ENCODE results near the gene CDK5. TPM values are rescaled to one million over a fixed set of nuclear protein-coding genes. Genes with fewer than 3 reads are reported as not detected.
A peak's percentile ranks its signal among the peaks of the same experiment; 100 is the strongest.

Gene CDK5
- total and polyA plus RNA-seq, 9 of the 15 experiments (the other 6 are each of a cell fraction or from before 2014, with no cell fraction given) = 3.2 to 38.0 (median 27.5) TPM

- TF ChIP-seq ZNF764 (CRISPR knock-in tag; IDR thresholded peaks at IDR 0.05; ENCODE audit: low read depth) (peak; percentile 14; the same call in 1 of the 2 replicates), ETV6 (IDR thresholded peaks at IDR 0.05; ENCODE audit: borderline replicate concordance in 1 of 2, low read depth in 2 of 2, low read length in 1 of 2) (0 out of 4 replicates have a peak, but pooled peaks of 1 of the 2 experiments have one; percentile 3), ETV6 (CRISPR knock-in tag; IDR thresholded peaks at IDR 0.05; ENCODE audit: borderline replicate concordance) (no peak), ZBTB8A (IDR thresholded peaks at IDR 0.05; ENCODE audit: partially characterized antibody) (no peak), RBM15 (IDR thresholded peaks at IDR 0.05; ENCODE audit: insufficient read depth, low read length) (no peak), MLX (CRISPR knock-in tag; conservative IDR thresholded peaks at IDR 0.05) (no peak), ZNF175 (CRISPR knock-in tag; IDR thresholded peaks at IDR 0.05; ENCODE audit: low read depth) (no peak; the same call in 1 of the 2 replicates), AFF4 (CRISPR knock-in tag; IDR thresholded peaks at IDR 0.05) (no peak), IRF1 (CRISPR knock-in tag; IDR thresholded peaks at IDR 0.05; ENCODE audit: borderline replicate concordance) (no peak), MAZ (CRISPR knock-in tag; conservative IDR thresholded peaks at IDR 0.05 in 1 of 2, IDR thresholded peaks at IDR 0.05 in 1 of 2) (no peak), ZNF655 (CRISPR knock-in tag; IDR thresholded peaks at IDR 0.05) (no peak), MAX (CRISPR knock-in tag; IDR thresholded peaks at IDR 0.05) (no peak; the same call in 1 of the 2 replicates), EHMT2 (IDR thresholded peaks at IDR 0.05) (0 out of 2 replicates have a peak, but pooled peaks have one; percentile 26), NFRKB (IDR thresholded peaks at IDR 0.05; ENCODE audit: low read depth) (0 out of 2 replicates have a peak, but pooled peaks have one; percentile 42), ZNF347 (CRISPR knock-in tag; IDR thresholded peaks at IDR 0.05; ENCODE audit: low read depth) (no peak), ZBTB33 (CRISPR knock-in tag; IDR thresholded peaks at IDR 0.05) (no peak), CHCHD3 (CRISPR knock-in tag; IDR thresholded peaks at IDR 0.05) (no peak)
Measured at GRCh38 chr7:151028948-151029501, 28.7 kb downstream of the CDK5 start (continued).

All from K562 (cell line).